Gastrocnemius medialis (tissue), 4 donors: ENCODE results near the gene SPEF2.

ENCODE experiments used
- POLR2A ChIP-seq, 2 donors: fragments of 450-650 bp; IDR thresholded peaks; one replicate each; pipeline ENCODE4 v1.6.1; 2017; ENCODE audit warnings: antibody characterized with exemption in 2 of 2, mild to moderate bottlenecking in 2 of 2, moderate library complexity in 2 of 2
- TF ChIP-seq, protein P1 (sequence below), 5 experiments: fragments of 450-650 bp in 3 of 5; fragments of 200-600 bp in 2 of 5; sonication (generic) in 2 of 5; IDR thresholded peaks in 4 of 5; conservative IDR thresholded peaks in 1 of 5; 1 replicate in 4 of 5; 2 replicates in 1 of 5; pipeline ENCODE4 v1.5.1; 2016 to 2019; ENCODE audit warnings: antibody characterized with exemption in 5 of 5, mild to moderate bottlenecking in 3 of 5, moderate library complexity in 3 of 5

DNA sequence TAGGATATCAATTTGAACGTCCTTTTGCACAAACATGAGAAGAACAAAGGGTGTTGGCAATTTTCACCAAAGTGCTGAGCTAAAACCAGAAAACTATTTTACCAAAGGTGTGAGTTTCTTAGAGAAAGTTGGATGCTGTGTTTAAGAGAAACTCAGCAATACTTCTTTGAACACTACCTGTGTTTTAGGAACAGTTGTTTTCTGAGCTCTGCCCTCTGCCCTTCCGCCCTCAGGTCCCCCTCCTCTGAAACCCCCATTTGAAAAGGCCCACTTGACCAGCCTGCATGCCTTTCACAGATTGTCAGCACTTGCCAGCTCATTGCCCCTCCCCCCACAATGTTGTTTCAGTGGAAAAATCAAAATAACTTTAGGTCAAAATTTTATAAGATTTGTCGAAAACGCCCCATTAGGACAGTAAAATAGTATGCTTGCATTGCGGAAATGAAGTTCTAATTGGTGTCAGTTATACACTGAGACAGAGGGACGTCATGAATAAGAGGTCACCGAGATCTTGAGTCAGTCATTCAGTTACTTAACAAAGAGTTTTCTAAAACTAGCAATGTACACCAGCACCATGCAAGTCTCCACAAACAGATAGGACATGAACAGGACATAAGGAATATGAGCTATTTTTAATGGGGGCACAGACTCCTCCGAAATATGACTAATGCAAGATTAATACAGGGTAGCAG, 177.2 kb downstream of the SPEF2 start:
- TF ChIP-seq POLR2A (IDR thresholded peaks at IDR 0.05) = no peak
- TF ChIP-seq, protein P1, sequence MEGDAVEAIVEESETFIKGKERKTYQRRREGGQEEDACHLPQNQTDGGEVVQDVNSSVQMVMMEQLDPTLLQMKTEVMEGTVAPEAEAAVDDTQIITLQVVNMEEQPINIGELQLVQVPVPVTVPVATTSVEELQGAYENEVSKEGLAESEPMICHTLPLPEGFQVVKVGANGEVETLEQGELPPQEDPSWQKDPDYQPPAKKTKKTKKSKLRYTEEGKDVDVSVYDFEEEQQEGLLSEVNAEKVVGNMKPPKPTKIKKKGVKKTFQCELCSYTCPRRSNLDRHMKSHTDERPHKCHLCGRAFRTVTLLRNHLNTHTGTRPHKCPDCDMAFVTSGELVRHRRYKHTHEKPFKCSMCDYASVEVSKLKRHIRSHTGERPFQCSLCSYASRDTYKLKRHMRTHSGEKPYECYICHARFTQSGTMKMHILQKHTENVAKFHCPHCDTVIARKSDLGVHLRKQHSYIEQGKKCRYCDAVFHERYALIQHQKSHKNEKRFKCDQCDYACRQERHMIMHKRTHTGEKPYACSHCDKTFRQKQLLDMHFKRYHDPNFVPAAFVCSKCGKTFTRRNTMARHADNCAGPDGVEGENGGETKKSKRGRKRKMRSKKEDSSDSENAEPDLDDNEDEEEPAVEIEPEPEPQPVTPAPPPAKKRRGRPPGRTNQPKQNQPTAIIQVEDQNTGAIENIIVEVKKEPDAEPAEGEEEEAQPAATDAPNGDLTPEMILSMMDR (IDR thresholded peaks at IDR 0.05 in 4 of 5, conservative IDR thresholded peaks at IDR 0.05 in 1 of 5) = no peak
